GM10248 (cell line): ENCODE measurements around the gene SEC22C.
A peak's percentile ranks its signal among the peaks of the same experiment; 100 is the strongest.

Experiments used
- CTCF ChIA-PET: fragments of 300-600 bp; sonication (Branson Sonifier 250); formaldehyde crosslinking; extraction: SDS; loops from one replicate; lab custom pipeline; 2021; ENCODE audit warnings: antibody characterized with exemption; lab: Yijun Ruan, JAX
- POLR2A ChIA-PET: fragments of 350-650 bp; sonication (Branson Sonifier 250); formaldehyde crosslinking; extraction: SDS; loops from one replicate; lab custom pipeline; 2020; ENCODE audit warnings: antibody characterized with exemption; lab: Yijun Ruan, JAX
- DNase-seq: peaks from one replicate; pipeline ENCODE4 v3.0.0; 2012; ENCODE audit errors: extremely low spot score
- CTCF ChIP-seq: IDR thresholded peaks from 2 replicates; pipeline ENCODE4 v1.5.1; 2012; ENCODE audit warnings: mild to moderate bottlenecking, low read depth; ENCODE audit errors: extremely low read depth, missing control alignments, control extremely low read depth

The SEC22C gene

GRCh38 chr3:42552830-42553229 lies 28.9 kb downstream of the SEC22C start:
- TF ChIP-seq CTCF: no peak
- POLR2A ChIA-PET: no interaction called here

GRCh38 chr3:42550250-42550649 lies 31.5 kb downstream of the SEC22C start:
- ChIA-PET POLR2A (no interaction called here), CTCF (interaction anchor here (0.9 to 9.5 kb wide), 6 partner anchors 10 to 321 kb away, joined by 3 to 95 read pairs (median 8); no protein-coding TSS in a partner anchor)
- DNase-seq: no peak
- no peak for TF ChIP-seq CTCF

More at GRCh38 chr3:42552830-42553229, 28.9 kb downstream of the SEC22C start:
- CTCF ChIA-PET: interaction anchor here (0.9 to 9.5 kb wide), 3 partner anchors 17 to 84 kb away, joined by 3 to 95 read pairs (median 3); no protein-coding TSS in a partner anchor
- DNase-seq: no peak

- ChIA-PET POLR2A (no interaction called here), CTCF (interaction anchor here (0.9 to 9.5 kb wide), 11 partner anchors 11 to 358 kb away, joined by 3 to 95 read pairs (median 3); no protein-coding TSS in a partner anchor)
- no peak for DNase-seq
- no peak for TF ChIP-seq CTCF
Observed at GRCh38 chr3:42549131-42549530, 32.6 kb downstream of the SEC22C start.

- peak; percentile 91 for TF ChIP-seq CTCF
- ChIA-PET CTCF (interaction anchor here (0.7 to 9.5 kb wide), 21 partner anchors 11 to 392 kb away, joined by 3 to 95 read pairs (median 4); no protein-coding TSS in a partner anchor), POLR2A (no interaction called here)
- peak; percentile 75 for DNase-seq
Observed at GRCh38 chr3:42547401-42547945, 34.3 kb downstream of the SEC22C start.

GRCh38 chr3:42546691-42547213 lies 35.0 kb downstream of the SEC22C start:
- TF ChIP-seq CTCF: no peak
- ChIA-PET CTCF (interaction anchor here (0.7 to 9.5 kb wide), 17 partner anchors 10 to 391 kb away, joined by 3 to 95 read pairs (median 4); no protein-coding TSS in a partner anchor), POLR2A (no interaction called here)
- no peak for DNase-seq

GRCh38 chr3:42545284-42545900 lies 36.4 kb downstream of the SEC22C start:
- no peak for DNase-seq
- POLR2A ChIA-PET: no interaction called here
- no peak for TF ChIP-seq CTCF
- CTCF ChIA-PET: interaction anchor here (1.0 to 9.5 kb wide), 6 partner anchors 9 to 297 kb away, joined by 3 to 95 read pairs (median 18); no protein-coding TSS in a partner anchor
